ENCODE measurements around the gene FPR3.

FPR3 gene

GRCh38 chr19:51815043-51815442 lies 20.1 kb downstream of the FPR3 start:
- TF ChIP-seq CTCF (IDR thresholded peaks at IDR 0.05; ENCODE audit: low read depth, low read length, missing control alignments): no peak
- in situ Hi-C loops (cut with HindIII; ENCODE audit: low sequenced_read_pairs): no loop called here
- no peak overlapping the region for H3K4me3 ChIP-seq (ENCODE audit: low read depth, low read length)
- DNase-seq (ENCODE audit: low read depth): no peak

- in situ Hi-C loops (cut with HindIII; ENCODE audit: low sequenced_read_pairs): no loop called here
These were observed 21.8 kb downstream of the FPR3 start for GRCh38 chr19:51816711-51817110.

GRCh38 chr19:51820011-51820410 lies 25.1 kb downstream of the FPR3 start:
- no peak for TF ChIP-seq CTCF (IDR thresholded peaks at IDR 0.05; ENCODE audit: low read depth, low read length, missing control alignments)
- in situ Hi-C loops (cut with HindIII; ENCODE audit: low sequenced_read_pairs): no loop called here
- DNase-seq (ENCODE audit: low read depth): no peak
- H3K4me3 ChIP-seq (ENCODE audit: low read depth, low read length): no peak overlapping the region

More at GRCh38 chr19:51816711-51817110, 21.8 kb downstream of the FPR3 start:
- DNase-seq (ENCODE audit: low read depth): no peak
- TF ChIP-seq CTCF (IDR thresholded peaks at IDR 0.05; ENCODE audit: low read depth, low read length, missing control alignments): no peak
- no peak overlapping the region for H3K4me3 ChIP-seq (ENCODE audit: low read depth, low read length)

GRCh38 chr19:51820831-51821446 lies 26.0 kb downstream of the FPR3 start:
- in situ Hi-C loops (cut with HindIII; ENCODE audit: low sequenced_read_pairs): no loop called here
- TF ChIP-seq CTCF (IDR thresholded peaks at IDR 0.05; ENCODE audit: low read depth, low read length, missing control alignments): no peak

GRCh38 chr19:51821456-51821855 lies 26.5 kb downstream of the FPR3 start:
- H3K4me3 ChIP-seq (ENCODE audit: low read depth, low read length): no peak overlapping the region
- no peak for TF ChIP-seq CTCF (IDR thresholded peaks at IDR 0.05; ENCODE audit: low read depth, low read length, missing control alignments)
- DNase-seq (ENCODE audit: low read depth): no peak
- in situ Hi-C loops (cut with HindIII; ENCODE audit: low sequenced_read_pairs): no loop called here

More at GRCh38 chr19:51820831-51821446, 26.0 kb downstream of the FPR3 start:
- DNase-seq (ENCODE audit: low read depth): no peak
- H3K4me3 ChIP-seq (ENCODE audit: low read depth, low read length): no peak overlapping the region

- DNase-seq (ENCODE audit: low read depth): no peak
- TF ChIP-seq CTCF (IDR thresholded peaks at IDR 0.05; ENCODE audit: low read depth, low read length, missing control alignments): no peak
These were observed 27.0 kb downstream of the FPR3 start for GRCh38 chr19:51821921-51822320.

More at GRCh38 chr19:51821921-51822320, 27.0 kb downstream of the FPR3 start:
- in situ Hi-C loops (cut with HindIII; ENCODE audit: low sequenced_read_pairs): no loop called here
- no peak overlapping the region for H3K4me3 ChIP-seq (ENCODE audit: low read depth, low read length)
